GM21786 (cell line): ENCODE results near the gene TXNRD2.

Experiments used
- ATAC-seq: cut with Tn5 transposase; IDR thresholded peaks from one replicate; pipeline ENCODE4 v1.9.1; 2021; ENCODE audit not compliant: unreplicated experiment

The TXNRD2 gene

DNA sequence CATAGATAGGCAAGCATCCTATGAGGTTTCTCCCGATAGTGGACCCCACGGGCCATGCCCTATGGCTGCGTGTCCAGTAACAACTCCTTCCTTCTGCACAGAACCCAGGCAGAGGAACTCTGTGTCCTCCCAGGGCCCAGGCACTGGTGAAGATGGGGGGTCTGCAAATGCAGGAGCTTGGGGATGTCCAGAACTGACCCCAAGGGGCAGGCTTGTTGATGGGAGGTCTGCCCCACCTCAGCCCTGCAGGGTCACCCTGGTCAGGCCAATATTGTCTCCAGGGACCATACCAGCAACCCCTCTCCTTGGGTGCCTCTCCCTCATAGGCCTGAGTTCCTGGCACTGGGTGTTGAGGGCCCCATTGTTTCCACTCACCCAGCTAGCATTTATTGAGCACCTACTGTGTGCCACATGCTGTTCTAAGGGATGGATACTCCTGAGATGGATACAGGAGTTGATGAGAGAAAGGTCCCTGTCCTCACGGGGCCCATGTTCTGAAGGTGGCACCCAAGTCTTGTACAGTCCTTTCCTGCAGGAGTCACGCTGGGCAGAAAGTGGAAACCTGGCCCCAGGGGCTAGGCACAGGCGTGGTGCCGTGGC lies 26.3 kb upstream of the TXNRD2 start:
- ATAC-seq: no peak

DNA sequence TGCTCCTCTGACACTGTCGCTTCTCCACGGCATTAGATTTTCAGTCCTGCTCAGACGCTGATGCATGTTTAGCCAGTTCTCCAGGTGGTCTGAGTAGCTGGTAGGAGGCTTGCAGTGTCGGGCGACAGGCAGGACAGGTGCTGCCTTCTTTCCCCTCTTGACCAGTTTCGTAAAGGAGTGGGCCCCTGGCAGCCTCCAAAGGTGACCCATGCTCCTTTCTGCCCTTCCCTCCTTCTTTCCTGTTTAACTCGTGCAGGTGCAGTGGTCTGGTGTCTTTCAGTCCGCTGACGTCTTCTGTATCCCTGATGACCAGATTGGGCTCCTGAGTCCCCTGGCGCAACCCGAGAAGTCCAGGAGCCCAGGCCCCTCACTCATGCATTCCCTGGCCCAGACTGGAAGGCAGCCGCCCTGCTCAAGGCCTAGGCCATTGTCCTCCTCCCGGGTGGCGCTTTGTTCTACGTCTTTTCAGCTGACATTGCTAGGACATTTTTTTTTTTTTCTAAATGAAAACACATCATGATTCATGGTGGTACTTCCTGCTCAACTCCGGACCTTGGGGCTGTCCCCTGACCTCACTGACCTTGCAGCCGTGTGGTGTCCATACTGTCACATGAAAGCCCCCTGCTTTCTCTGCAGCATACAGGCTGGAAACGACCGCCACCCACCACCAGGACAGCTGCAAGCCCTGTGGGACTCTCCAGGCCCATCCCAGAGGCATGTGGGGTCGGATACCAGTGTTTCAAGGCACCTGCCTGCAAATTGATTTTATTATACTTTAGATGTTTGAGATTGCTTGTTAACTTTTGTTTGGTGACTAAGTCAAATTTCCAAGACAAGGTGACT lies 25.5 kb upstream of the TXNRD2 start:
- no peak for ATAC-seq

DNA sequence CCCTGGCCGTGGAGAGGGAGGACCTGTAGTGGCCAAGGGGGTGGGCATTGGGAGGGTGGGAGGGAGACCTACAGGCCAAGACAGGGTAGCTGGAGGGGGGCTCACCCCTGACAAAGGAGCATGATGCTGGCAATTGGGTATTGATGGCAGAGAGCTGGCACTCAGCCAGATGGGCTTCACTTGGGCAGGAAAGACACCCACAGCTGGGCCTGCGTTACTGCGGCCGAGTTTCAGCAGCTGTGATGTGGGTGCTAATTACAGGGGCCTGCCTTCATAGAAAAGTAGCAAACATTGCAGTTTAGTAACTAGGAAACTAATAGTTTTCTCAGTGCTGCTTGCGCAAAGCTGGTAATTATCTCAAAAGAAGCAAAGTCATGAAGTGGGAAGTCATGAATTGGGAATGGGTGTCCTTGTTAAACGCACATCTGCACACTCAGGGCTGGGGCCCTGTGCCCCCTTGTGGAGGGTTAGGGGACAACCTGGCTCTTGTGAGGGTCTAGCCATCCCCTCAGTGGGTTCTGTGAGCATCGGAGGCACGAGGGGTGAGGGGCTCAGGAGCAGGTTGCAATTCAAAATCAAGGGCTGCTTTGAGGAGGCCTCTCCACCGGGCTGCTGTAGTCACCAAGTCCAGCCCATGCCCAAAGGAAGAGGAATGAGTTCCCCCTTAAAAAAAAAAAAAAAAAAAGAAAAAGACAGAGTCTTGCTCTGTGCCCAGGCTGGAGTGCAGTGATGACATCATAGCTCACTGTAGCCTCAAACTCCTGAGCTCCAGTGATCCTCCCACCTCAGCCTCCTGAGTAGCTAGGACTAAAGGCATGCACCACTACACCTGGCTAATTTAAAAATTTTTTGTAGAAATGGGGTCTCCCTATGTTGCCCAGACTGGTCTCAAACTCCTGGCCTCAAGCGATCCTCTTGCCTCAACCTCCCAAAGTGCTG lies 24.4 kb upstream of the TXNRD2 start:
- ATAC-seq: no peak

DNA sequence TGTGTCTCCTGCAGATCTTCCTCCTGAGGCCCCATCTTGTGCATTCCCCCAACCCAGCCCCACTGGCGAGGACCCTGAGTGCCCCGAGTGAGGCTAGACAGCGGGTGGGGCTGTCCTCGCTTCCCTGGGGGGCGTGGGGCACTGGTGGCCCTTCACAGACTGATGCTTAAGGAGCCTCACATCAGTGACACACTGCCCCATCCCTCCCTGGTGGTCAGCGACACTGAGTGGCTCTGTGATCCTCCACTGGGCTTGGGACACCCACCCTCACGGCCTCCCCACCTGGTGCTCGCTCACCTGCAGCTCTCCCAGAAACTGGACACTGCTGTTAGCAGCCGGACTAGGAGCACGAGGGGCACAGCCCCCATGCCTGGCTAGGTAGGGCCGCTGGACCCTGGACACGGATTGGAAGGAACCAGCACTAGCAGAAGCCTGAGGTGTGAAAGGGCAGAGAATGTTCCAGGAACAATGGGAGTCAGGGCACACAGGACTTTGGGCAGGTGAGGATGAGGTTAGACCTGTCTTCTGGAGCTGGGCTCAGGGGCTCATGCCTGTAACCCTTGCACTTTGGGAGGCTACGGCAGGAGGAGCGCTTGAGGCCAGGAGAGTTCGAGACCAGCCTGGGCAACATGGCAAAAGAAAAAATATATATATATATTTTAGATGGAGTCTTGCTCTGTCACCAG lies 23.2 kb upstream of the TXNRD2 start:
- no peak for ATAC-seq

DNA sequence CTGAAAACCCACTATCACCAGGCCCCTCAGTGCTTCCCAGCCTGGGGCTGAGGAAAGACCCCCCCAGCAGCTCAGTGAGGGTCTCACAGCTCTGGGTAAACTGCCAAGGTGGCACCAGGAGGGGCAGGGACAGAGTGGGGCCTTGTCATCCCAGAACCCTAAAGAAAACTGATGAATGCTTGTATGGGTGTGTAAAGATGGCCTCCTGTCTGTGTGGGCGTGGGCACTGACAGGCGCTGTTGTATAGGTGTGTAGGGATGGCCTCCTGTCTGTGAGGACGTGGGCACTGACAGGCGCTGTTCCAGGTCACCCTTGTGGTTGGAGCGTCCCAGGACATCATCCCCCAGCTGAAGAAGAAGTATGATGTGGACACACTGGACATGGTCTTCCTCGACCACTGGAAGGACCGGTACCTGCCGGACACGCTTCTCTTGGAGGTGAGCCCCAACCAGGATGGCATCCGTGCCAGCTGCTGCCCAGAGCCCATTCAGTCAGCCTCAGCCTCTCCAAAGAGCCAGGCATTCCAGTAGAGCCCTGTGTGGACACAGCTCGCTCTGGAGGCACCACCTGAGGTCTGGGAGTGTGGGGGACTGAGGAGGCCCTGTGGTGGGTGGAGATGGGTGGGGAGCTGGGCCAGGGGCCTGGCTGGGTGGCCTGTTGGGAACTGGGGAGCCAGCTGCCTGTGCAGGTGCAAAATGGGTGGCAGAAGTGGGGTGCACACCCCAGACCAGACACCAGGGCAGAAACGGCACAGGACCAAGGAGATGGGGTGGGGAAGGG lies 22.4 kb upstream of the TXNRD2 start:
- ATAC-seq: no peak

DNA sequence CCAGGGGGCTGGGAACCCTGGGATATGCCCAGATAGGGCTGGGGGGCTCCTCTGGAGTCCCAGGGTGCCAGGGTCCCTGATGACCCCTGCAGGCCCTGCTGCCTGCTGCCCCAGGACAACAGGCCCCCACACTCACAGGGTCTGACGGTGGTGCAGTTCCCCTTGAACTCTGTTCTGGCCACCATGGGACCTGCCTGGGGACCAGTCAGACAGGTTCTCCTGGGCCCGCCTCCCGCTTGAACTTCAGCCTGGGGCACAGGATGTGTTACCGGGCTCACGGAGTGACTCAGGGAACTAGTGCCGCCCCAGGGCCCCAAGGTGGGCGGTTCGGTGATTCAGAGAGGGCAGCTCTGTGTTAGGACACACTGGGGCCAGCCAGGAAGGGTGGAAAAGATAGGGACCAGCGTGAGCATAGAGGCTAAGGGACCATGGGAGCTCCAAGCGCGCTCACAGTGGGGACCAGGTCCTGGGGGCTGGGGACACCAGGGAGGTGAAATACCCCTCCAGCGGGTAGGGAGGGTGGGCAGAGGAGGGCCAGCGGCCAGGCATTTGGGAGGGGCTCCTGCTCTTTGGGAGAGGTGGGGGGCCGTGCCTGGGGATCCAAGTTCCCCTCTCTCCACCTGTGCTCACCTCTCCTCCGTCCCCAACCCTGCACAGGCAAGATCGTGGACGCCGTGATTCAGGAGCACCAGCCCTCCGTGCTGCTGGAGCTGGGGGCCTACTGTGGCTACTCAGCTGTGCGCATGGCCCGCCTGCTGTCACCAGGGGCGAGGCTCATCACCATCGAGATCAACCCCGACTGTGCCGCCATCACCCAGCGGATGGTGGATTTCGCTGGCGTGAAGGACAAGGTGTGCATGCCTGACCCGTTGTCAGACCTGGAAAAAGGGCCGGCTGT lies 21.5 kb upstream of the TXNRD2 start:
- no peak for ATAC-seq

DNA sequence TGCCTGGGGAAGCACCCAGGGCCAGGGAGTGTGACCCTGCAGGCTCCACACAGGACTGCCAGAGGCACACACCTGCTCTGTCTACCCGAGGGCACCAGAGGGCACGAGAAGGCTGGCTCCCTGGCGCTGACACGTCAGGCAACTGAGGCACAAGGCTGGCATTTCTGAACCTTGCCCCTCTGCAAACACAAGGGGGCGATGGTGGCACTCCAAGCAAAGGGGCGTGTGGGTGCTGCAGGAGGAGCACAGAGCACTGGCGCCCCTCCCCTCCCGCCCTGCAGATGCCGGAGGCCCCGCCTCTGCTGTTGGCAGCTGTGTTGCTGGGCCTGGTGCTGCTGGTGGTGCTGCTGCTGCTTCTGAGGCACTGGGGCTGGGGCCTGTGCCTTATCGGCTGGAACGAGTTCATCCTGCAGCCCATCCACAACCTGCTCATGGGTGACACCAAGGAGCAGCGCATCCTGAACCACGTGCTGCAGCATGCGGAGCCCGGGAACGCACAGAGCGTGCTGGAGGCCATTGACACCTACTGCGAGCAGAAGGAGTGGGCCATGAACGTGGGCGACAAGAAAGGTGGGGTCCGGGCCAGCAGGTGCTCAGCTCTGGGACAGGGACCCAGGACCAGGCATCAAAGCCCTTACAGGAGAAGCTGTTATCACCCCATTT lies 20.8 kb upstream of the TXNRD2 start:
- no peak for ATAC-seq

DNA sequence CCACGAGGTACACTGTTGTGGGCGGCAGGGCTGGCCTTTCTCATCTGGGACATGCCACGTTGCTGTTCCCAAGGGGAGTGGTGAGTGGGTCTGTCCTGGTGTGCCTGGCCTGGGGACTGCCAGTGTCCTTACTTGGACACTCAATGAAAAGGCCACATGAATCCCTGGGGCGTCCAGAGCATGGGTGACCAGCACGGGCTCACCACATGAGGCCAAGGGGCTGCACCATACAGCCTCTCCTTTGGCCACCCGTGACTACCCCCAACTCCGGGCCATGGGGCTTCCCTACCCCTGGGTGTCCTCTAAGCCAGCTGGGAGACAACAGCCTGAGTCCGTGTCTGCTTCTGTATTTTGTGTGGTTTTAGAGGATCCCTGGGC lies 20.2 kb upstream of the TXNRD2 start:
- ATAC-seq: no peak

DNA sequence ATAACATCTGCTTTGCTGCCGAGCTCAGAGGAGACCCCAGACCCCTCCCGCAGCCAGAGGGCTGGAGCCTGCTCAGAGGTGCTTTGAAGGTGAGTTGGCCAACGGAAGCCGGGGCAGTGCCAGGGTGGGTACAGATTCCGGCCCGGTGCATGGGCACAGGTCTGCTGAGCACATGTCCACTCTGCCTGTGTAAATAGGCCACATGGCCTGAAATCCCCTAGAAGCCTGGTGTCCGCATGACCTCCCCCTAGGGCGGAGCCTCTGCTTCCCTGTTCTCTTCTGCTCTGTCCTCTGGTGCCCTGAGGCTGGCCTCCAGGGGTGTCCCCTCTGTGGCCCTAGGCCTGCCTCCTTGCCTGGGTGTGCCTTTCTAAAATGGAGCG lies 19.6 kb upstream of the TXNRD2 start:
- ATAC-seq: no peak

DNA sequence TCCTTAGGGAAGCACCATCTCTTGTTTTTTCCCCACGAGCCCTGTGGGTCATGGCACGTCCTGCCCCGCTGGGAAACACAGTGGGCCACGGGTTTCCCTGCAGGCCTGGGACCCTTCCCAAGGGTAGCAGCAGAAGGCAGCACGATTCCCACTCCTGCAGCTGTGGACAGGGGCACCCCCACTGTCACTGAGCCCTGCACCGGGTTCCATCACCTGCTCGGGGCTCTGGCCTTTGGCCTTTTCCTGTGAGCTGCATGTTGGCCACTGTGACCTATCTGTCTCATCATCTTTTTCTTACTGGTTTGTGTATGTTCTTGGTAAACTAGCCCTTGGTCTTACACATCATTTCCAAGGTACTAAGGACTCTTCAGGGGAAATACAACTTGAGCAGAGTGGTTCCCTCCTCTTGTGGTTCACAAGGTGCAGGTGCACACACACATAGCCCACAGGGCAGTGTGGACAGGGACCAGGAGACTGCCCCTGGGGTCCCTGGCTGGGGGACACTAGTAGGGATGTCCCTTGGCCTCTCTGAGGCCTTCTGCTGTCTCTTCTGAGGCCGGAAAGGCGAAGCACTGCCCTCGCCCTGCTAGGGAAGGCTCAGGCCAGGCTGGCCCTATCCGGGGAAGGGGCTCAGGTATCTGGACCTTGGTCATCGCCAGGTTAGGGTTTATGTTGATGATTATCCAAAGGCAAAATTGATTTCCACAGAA lies 19.0 kb upstream of the TXNRD2 start:
- no peak for ATAC-seq

DNA sequence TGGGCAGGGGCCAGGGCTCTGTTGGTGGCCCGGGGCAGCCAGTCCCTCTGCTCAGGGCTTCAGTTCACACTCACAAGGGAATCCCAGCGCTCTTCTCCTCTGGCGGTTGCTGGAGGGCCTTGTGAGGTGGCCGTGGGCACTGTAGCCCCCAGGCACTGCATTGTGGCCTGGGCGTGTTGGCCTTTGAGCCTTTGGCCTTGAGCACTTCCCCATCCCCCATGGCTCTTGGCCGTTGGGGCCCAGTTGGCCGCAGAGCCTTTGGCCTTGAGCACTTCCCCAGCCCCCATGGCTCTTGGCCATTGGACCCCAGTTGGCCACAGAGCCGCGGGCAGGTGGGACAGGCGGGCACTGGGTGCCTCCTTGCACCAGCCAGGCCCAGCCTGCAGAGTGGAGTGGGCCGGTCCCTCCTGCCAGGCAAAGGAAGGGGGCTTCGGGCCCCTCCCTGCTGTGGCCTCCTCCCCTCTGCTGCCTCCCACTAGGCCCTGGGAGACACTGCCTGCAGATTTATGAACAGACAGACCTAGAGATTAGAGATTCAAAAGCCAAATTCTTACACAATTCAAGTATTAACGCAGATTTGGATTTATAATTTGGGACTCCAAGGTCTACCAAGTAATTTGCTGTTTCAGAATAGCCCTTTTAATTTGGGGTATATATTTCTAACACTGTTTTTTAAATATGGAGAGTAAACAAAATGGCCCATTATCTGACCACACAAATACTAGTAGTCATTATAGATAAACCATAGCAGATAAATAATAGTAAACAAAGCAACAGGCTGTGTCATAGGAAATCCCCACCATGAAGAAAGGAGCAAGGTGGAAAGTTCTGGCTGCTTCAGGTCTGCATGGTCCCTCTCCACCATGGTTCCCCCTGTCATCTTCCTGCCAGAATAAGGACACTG lies 18.2 kb upstream of the TXNRD2 start:
- no peak for ATAC-seq

DNA sequence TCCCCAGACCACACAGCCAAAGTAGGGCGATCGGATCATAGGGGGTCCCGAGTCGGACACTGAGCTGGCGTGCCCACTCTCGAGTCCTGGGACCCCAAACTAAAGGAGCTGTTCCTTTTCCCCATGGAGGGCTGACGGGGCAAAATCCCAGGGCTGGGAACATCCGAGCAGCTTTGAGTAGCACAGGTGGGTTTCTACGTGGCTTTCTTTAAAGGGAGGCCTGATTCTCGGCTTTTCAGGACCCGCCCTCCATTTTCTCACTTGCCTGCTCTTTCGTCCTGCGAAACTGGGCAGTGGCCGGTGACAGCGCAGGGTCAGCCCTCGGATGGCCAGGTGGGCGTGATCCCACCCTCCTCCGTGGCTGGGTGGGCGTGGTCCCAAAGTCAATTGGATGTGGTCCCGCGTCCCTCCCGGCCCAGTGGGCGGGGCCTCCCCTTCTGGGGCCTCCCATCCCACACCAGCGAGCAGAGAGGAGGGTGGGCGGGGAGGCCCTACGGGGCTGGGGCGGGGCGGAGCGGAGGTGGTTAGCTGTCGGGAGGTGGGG lies 17.5 kb upstream of the TXNRD2 start:
- ATAC-seq: no peak

DNA sequence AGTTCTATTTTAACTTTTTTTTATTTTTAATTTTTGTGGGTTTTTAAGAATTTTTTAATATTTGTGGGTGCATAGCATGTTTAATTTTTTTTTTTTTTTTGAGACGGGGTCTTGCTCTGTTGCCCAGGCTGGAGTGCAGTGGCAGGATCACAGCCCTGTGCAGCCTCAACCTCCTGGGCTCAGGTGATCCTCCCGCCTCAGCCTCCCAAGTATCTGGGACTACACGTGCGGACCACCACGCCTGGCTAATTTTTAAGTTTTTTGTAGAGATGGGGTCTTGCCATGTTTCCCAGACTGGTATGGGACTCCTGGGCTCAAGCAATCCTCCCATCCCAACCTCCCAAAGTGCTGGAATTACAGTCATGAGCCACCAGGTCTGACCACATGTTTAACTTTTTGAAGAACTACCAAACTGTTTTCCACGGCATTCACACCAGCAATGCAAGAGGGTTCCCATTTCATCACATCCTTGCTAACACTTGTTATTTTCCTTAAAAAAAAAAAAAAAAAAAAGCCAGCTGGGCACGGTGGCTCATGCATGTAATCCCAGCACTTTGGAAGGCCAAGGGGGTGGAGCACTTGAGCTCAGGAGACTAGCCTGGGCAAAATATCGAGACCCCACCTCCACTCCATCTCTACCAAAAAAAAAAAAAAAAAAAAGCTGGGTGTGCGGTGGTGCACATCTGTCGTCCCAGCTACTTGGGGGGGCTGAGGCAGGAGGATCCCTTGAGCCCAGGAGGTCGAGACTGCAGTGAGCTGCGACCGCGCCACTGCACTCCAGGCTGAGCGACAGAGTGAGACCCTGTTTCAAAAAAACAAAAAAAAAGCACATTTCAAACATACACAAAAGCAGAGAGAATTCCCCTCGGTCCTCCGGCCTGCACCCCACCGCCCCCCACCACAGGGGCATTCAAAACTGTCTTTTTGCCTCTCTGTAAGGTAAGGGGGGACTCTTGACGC lies 16.7 kb upstream of the TXNRD2 start:
- ATAC-seq: no peak

DNA sequence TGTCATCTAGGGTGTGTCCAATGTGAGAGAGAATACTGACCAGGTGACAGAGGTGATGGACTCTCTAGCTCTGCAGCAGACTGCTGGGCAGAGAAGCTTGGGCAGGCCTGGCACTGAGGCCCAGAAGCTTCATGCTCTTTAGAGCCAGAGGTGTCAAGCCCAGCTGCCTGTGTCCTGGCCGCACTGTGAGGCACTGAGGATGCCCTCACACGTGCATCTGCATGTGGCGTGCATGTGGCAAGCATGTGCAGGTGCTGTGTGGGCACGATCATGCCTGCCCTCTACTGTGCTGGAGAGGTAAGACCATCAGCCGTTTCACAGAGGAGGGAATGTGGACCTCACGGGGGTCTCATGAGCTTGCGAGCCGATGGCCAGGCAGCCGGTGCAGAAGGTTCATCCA lies 15.8 kb upstream of the TXNRD2 start:
- ATAC-seq: no peak

DNA sequence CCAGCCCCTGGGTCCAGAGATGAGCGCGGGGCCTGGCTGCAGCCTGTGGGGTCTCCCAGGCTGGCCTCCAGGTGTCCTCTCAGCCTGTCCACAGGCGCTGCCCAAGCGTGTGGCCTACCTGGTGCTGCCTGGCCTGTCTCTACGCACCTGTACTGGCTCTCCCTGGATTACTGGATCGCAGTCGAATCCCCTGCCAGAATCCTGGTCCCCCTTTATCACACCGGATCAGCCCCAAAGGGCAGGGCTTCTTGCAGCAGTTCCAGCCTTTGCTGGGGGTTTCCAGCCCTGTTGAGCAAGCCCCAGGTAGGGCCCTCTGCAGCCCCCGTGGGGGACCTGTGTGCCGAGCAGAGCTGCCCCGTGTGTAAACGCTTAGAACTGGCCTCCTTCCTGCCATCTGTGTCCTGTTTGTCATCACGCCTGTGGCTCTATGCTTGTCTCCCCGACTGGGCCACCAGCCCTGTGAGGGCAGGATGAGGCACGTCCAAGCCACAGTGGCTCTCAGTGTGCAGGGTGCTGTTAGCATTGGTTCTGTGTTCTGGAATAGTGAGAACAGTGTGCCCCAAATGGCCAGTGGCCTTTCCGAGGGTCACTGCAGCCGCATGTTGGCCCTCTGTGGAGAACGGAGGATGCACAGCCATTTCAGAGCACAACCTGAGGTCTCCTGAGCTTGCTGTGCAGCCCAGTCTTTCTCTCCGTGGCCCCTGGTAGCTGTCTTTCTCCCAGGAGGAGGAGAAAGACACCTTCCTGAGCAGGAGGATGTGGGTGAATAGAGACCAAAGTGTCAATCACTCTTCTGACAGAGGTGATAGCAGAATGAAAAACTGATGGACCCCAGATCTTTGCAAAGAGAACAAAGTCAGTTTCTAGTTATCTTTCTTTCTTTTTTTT lies 13.9 kb upstream of the TXNRD2 start:
- no peak for ATAC-seq
